ENCODE results near the gene CA10.

Gene CA10

GRCh38 chr17:51751072-51751471 lies 407.4 kb downstream of the CA10 start:
- DNase-seq = no peak

DNA sequence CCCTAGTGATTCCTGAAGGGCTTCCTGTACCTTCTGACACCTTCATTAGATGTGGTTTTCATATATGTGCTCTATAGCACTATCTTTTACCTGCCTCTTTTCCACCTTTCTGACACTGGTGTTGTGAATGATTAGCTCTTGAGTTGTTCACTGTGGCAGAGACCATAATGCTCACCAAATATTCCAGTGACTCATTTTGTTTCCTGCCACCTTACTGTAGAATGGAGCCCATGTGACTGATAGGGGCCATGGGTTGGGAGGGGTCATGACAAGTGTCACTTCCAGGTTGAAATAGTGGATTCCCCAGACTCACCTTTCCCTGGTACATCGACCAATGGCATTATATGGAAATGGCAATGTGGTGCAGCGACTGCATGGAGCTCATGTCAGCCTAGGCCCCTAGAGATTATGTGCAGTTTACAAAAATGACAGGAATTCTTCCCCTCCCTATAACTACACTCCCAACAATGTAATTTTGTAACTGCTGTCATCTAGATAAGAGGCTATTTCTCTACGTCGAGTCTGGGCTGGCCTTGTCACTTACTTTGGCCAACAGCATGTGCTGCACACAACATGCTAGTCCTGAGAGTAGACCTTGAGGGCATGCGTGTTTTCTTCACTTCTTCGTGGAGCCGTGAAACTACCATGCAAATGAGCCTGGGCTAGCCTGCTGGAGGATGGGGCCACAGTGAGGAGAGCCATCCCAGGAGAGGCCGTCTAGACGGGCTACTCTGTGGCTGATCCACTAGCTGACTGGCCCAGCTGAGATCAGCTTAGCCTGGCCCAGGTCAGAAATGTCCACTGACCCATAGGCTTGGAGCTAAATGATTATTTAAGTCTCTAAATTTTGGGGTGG lies 409.5 kb downstream of the CA10 start:
- no peak for DNase-seq

DNA sequence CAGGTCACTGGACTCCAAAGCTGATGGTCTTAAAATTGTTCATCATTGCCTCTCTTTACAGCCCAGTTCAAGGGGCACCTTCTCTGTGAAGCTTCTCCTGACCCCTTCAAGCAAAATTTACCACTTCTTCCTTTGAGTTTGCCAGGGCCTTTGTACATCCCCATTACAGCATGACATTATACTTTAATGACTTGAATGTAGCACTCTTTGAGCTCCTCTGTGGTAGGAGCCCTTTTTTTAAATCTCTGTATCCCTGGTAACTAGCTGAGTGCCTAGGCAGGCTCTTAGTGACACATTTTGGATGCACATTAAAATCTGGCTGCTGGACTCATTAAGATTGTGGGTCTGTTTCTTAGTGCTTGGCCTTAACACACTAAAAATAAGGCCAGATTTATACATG lies 412.1 kb downstream of the CA10 start:
- no peak for DNase-seq

DNA sequence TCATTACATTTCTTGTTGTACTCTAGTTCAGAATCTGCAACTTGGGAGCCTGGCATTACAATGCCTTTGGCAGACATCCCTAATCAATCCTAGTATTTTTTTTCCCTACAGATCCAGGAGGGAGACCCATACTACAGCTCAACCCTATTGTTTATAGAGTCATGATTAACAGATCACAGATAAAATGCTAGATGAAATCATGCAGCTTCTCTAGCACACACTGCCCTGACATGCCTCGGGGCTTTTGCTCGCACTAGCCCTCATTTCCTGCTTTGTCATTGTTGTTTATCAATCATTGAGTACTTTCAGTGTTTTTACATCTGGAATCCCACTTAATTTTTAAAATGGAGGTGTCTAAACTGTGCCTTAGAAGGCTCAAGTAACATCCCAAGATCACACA lies 412.5 kb downstream of the CA10 start:
- no peak for DNase-seq

- no peak for DNase-seq
These were observed 415.0 kb downstream of the CA10 start for GRCh38 chr17:51743477-51743876.

DNA sequence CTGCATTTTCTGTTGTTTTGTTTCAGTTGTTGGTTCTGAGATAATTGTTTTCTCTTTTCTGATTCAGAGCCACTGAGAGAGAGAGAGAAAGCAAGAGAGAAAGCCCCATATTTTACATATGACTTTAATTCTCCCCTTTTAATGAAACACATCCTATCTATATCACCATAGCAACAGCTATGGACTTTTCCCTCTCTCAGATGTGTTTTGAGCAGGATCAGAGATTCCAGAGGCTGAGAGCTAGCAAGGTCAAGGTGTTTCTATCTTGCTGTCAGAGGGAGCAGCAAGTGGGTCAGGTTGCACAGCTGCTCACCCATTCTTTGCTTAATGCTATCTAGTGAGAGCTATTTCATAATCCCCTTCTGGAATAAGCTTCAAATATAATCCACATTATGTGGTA lies 415.9 kb downstream of the CA10 start:
- no peak for DNase-seq

DNA sequence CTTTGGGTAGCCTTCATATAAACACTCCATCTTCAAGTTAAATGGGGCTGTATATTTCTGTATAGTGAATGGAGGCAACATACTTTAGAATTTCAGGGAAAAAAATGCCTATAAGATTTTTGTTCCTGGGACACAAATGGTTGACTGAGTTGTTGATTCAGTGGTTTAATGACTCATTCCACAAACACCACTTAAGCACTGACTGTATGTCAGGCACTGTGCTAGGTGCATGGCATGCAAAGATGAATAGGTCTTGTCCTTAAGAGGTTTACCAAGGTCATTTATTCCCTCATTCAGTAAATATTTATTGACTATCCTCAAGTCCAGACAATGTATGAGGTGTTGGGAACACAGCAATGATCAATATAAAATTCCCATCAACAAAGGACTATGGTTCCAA lies 417.1 kb downstream of the CA10 start:
- DNase-seq = no peak

DNA sequence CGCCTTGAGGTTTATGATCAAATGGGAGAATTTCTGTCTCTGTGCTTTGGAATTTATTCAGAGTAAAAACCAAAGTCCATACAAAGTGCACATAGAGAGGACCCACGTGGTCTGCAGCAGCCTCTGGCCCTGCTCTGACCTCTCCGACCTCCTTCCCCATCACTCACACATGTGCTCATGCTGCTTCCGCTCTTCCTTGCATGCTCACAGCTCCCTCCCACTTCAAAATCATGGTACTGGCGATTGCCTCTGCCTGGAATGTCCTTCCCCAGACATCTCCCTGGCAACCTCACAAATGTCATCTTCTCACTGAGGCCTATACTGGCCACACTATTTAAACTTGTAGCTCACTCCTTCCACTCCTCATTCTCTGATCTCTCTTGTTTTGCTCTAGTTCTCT lies 418.0 kb downstream of the CA10 start:
- no peak for DNase-seq

- DNase-seq = no peak
These were observed 419.1 kb downstream of the CA10 start for GRCh38 chr17:51739245-51739886.

DNA sequence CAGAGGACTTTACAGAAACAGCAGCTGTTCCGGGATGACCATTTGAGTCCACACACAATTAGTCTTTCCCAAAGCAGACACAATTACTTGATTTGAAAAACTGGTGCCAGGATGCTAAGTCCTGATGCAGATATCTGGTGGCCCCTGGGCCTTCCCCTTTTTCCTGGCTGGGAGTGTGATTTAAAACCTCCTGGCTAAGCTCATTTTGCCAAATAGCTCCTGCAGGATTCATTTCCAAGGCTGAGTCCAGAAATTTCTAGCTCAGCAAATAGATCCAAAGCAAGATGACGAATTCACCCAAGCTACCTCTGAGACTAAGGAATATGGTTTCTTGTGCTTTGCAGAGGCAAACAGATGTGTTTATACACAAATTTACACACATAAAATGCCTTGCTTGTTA lies 422.2 kb downstream of the CA10 start:
- no peak for DNase-seq

DNA sequence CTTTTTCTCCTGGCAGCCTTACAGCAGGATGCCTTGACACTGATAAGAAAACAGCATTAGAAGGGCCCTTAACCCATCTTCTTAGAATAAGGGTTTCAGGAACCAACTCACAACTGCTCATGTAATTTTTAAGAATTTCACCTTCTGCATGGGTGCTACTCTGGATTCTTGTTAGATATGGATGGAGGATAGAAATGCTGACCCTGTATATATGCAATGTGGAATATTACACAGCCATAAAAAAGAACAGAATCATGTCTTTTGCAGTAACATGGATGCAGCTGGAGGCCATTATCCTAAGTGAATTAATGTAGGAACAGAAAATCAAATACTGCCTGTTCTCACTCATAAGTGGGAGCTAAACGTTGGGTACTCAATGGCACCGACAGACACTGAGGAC lies 423.5 kb downstream of the CA10 start:
- no peak for DNase-seq

DNA sequence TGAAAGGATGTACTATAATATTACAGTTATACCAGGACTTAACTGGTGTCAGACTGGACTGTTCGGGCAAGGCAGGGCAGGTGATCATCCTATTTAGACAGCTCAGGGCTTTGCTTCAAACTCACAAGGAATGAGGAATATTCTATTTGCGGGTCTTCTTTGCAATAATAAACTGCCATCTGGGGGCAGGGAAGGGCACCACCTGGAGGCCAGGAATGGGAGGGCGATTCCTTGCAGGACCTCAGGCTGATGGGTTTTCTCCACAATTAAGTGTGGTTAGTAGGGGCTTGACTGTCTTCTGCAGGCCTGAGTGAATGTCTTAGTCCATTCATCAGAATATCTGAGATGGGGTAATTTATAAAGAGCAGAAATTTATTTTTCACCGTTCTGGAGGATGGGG lies 424.1 kb downstream of the CA10 start:
- DNase-seq = no peak

DNA sequence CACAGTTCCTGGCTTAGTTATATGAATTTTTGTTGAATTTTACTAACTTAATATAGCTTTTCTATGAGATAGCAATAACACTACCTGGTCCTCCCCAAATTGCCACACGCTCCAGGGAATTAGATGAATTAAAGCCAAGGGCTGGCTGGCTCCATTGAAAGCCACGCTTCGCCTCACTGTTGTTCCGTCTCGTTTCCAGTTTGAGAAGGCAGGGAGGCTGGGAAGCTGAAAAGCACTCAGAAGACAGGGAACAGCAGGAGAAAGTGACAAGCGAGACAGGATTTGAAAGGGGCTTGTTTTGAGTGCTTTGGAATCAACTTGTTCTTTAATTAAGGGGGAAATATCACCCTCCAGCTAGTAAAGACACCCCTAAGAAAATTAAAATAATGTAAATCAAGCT lies 425.3 kb downstream of the CA10 start:
- no peak for DNase-seq

GRCh38 chr17:51731941-51732722 lies 426.4 kb downstream of the CA10 start:
- no peak for DNase-seq

DNA sequence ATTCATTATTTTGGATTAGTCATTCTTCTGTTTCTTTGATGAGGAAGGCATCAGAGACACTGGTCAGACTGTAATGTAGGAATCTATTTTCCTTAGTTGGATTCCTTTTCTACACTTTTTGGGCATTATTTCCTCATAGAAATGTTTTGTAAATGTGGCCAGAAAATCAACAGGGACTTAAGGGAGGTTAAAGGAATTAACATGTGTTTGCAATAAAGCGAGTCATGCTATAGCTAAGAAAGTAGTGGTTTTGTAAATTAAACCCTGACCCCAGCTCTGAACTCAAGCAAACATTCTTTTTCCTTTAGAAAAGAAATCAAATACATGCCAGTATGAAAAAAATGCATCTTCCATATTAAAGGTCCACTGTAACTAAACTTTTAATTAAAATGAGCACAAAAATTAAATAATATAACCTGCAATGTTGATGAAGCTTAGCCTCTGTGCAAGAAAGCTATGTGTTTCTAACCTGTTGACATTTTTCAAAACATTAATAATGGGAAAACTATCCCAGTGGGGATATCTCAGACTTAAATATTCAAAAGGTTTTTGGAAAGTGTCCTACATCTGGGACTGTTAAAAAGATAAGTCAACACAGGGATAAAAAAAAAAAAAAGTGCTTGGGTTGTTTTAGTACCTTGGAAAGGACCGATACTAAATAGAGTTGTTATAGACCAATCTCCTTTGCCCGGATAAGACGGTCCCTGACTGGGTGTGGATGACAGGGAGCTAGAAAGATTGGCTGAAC lies 428.0 kb downstream of the CA10 start:
- no peak for DNase-seq

- DNase-seq = no peak
These were observed 433.3 kb downstream of the CA10 start for GRCh38 chr17:51725185-51725584.

- DNase-seq = no peak
These were observed 434.4 kb downstream of the CA10 start for GRCh38 chr17:51724043-51724580.

GRCh38 chr17:51722994-51723393 lies 435.5 kb downstream of the CA10 start:
- no peak for DNase-seq

DNA sequence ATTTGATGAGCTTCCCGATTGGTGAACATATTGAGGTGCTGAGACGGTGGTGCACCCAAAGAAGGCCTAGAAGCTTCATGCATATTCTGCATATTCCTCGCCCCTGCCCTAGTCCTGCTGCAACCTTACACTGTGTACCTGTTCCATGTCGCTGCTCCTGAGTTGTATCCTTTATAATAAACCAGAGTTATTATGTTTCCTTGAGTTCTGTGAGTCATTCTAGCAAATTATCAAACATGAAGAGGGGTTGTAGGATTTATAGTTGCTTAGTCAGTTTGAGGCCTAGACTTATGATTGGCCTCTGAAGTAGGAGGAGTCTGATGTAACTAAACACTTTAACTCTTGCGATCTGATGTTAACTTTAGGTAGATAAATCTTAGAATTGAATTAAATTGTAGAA lies 436.8 kb downstream of the CA10 start:
- DNase-seq = no peak

- no peak for DNase-seq
These were observed 438.1 kb downstream of the CA10 start for GRCh38 chr17:51720439-51720838.

DNA sequence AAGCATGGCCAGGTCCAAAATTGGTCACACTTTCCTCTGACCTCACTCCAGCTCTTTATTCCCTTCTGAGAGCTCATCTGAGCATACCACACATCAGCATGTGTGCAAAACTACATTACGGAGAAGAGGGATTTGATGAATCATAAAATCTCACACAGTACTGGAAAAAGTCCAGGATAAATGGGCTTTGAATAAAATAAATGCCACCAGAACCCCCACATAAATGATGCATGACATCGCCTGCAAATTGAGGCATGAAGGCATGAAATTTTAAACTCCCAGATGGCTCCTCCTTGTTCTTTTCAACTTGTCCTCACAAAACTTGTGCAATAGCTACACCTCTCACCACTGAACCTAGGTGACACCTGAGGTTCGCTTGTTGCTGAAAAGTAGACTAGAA lies 439.5 kb downstream of the CA10 start:
- no peak for DNase-seq

- DNase-seq = no peak
These were observed 446.9 kb downstream of the CA10 start for GRCh38 chr17:51711581-51711980.

DNA sequence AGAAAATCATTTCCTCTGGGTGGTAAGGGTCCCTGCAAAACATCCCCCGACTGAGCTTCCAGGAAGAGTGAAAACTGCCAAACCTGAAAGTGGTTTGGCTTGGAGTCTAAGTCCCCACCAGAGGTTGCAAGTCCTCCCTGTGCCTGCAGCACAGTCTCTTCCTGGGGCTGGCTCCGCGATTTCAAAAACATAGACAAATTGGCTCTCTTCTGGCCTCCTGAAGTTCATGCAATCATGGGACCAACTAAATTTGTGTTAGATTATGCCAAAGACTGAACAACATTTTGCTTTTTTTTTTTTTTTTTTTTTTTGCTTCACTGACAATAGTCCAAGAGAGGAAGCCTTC lies 447.9 kb downstream of the CA10 start:
- no peak for DNase-seq
